CD4-positive, alpha-beta T cell treated with Interleukin-21 for 1 hour (primary cell): ENCODE measurements around the gene ARHGAP6.
A peak's percentile ranks its signal among the peaks of the same experiment; 100 is the strongest.

Source experiments
- DNase-seq: peaks from one replicate; pipeline ENCODE4 v3.0.0-alpha.2; 2020

The ARHGAP6 gene

GRCh38 chrX:11575332-11575731, 90.4 kb downstream of the ARHGAP6 start:
- DNase-seq, result no peak

- no peak for DNase-seq
Observed at GRCh38 chrX:11567528-11568220, 98.0 kb downstream of the ARHGAP6 start.

DNA sequence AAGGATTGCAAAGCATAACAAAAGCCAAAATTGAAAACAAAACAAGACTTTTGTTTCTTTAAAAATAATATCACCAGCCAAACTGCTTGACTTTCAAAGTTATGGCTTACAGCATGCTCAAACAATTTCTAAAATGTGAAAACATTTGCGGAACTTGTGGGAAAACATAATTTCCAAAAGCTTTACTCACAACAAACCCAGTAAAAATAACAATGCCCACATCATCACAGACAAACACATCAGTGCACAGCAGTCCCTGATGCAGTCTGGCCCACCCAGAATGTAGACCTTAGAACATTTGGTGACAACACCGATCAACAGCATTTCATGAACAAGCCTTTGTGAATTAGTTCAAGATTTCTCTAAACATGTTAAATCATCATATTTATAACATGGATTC, 98.9 kb downstream of the ARHGAP6 start:
- no peak for DNase-seq

DNA sequence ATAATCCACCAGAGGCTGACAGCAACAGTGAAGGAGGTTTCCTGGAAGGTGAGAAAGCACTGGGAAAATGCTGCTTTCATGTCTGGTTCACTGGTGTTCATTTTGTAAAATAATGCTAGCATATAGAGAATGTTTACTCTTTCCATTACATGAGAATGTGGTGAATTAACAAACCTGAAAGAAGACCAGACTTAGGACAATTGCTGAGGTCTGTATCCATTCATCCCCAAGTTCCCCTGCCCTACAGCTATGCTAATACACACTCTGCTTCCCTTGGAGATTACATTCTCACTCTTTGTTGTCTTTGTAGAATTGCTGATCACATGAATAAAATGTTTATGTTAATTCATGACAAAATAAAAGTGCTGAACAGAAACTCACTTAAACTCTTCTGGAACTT, 99.5 kb downstream of the ARHGAP6 start:
- no peak for DNase-seq

GRCh38 chrX:11564546-11564945, 101.2 kb downstream of the ARHGAP6 start:
- DNase-seq, result no peak

DNA sequence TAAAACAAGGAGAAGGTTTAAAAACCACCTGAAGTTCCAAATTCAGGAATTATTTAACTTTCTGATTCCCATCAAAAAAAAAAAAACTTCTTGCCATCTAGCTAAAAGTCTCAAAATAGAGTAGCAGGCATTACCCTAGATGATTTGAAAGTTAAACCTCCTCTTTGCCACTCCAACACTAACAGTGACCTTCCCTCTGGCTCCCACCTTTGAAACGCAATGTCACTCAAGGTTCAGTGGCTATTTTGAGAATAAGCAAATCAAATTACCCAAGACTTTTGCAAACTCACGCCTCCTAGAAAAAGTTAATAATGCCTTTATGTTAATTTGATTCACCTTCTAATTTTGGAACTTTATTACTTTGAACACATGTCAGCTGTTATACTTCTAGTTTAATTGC, 103.2 kb downstream of the ARHGAP6 start:
- no peak for DNase-seq

DNA sequence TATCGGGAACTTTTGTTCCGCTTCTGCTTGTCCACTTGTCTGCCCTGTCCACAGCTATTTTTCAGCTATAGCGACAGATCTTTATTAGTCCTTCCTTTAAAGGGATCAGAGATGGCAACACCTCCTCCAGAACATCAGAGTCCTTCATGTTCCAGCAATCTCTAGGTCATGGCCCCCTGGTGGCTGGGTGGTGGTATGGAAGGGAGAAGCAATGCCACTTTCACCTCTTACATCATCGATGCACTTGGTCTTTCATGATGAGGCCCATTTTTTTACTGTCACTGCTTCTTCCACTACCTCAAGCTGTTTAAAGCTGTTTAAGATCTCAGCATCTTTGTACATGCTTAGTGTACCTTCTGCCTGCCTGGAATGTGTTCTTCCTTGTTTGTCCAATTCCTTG, 106.7 kb downstream of the ARHGAP6 start:
- DNase-seq, result peak; percentile 39

DNA sequence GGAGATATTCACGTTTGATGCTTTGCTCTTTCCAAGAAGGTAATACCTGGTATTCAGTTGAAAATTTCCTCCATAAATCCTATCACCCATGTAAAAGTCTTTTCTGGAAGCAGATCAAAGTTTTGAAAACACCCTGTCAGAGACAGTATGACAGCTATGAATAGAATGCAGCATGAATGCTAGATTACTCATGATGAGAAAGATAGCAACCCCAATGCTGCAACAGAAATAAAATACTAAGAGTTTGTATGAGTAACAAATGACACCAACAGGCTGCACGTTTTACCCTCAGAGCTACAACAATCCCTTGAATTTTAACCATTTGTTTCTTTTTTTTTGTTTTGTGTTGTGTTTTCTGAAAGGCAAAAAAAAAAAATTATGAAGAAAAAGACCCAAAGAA, 108.6 kb downstream of the ARHGAP6 start:
- DNase-seq, result no peak

GRCh38 chrX:11555759-11556158, 110.0 kb downstream of the ARHGAP6 start:
- no peak for DNase-seq

GRCh38 chrX:11553594-11553993, 112.1 kb downstream of the ARHGAP6 start:
- no peak for DNase-seq

GRCh38 chrX:11551151-11551550, 114.6 kb downstream of the ARHGAP6 start:
- no peak for DNase-seq

GRCh38 chrX:11546917-11547316, 118.8 kb downstream of the ARHGAP6 start:
- no peak for DNase-seq

- no peak for DNase-seq
Observed at GRCh38 chrX:11543249-11543648, 122.5 kb downstream of the ARHGAP6 start.

- DNase-seq, result no peak
Observed at GRCh38 chrX:11541510-11541909, 124.2 kb downstream of the ARHGAP6 start.

GRCh38 chrX:11540532-11541377, 125.0 kb downstream of the ARHGAP6 start:
- no peak for DNase-seq

DNA sequence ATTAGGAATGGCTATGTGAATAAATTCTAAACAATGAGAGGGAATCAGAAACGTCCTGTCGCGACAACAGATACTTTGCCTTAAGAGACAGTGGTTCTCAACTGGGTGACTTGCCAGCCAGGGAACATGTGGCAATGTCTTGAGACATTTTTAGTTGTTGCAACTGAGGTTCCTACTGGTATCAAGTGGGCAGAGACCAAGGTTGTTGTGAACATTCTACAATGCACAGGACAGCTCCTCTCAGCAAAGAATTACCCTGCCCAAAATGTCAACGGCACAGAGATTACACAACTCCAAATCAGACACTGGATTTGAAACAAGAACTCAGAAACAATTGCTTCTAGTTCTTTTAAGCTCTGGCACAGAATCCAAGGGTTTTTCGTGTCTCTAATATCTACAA, 128.6 kb downstream of the ARHGAP6 start:
- no peak for DNase-seq

- DNase-seq, result no peak
Observed at GRCh38 chrX:11535156-11535919, 130.4 kb downstream of the ARHGAP6 start.

DNA sequence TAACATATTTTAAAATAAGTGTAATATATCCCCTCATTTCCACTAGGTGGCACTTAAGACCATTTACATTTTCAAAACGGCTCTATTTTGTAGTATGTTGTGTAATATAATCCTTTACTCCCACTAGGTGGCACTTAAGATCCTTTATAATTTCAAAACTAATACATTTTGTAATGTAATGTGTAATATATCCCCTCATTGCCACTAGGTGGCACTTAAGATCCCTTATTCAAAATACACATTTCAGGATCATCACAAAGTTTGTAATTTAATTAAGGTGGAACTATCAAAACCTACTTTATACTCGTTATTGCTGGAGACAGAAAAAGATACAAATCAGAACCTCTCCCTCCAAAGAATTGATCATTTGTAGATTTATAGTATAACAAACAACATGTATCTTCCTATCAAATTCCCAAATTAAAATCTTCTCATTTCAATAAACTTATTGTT, 132.5 kb downstream of the ARHGAP6 start:
- peak; percentile 77 for DNase-seq

DNA sequence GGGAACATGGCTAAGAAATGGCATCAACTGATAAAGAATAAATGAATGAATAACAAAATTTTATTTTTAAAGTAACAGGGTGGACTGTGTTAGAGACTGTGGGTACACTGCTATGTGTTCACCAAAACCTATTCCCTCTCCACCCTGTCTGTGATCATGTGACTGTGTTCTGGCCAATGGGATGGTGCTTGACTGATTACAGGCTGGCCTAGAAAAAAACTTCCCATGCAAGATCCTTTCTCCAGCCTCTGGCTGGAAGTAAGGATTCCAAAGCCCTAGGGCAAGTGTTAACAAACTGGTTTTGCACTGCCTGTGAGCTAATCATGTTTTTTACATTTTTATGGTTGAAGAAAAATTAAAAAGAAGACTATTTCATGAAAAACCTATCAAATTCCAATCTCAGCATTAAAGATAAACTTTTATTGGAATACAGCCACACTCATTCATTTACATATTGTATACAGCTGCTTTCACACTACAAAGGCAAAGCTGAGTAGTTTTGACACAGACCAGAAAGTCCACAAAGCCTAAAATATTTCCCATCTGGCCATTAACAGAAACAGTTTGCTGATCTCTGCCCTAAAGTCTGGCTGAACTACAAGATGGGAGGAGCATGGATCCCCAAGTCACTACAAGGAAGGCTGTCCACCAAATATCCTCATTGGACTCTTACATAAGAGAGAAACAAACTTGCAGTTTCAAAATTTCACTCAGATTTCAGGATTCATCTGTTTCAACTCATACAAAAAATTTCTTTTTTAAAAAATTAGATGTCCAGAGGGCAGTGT, 133.2 kb downstream of the ARHGAP6 start:
- DNase-seq, result no peak

- DNase-seq, result no peak
Observed at GRCh38 chrX:11531226-11531625, 134.5 kb downstream of the ARHGAP6 start.

- DNase-seq, result no peak
Observed at GRCh38 chrX:11530621-11531020, 135.1 kb downstream of the ARHGAP6 start.

- DNase-seq, result no peak
Observed at GRCh38 chrX:11528623-11529022, 137.1 kb downstream of the ARHGAP6 start.

GRCh38 chrX:11525685-11526084, 140.0 kb downstream of the ARHGAP6 start:
- DNase-seq, result no peak
